Fibroblast of lung (primary cell): ENCODE results near the gene MTM1. TPM values are rescaled to one million over a fixed set of nuclear protein-coding genes. Genes with fewer than 3 reads are reported as not detected.
A peak's percentile ranks its signal among the peaks of the same experiment; 100 is the strongest.

Experiments
- DNase-seq, 2 donors: peaks; one replicate each; pipeline versions ENCODE4 v3.0.0 to v3.0.0-alpha.2; 2010; ENCODE audit warnings: low read depth in 2 of 2
- H2AFZ ChIP-seq: 2 replicates; pipeline ENCODE4 v1.5.1; 2012; ENCODE audit warnings: low read length, control low read depth, inconsistent platforms
- H3K27ac ChIP-seq: 2 replicates; pipeline ENCODE4 v1.5.1; 2011; ENCODE audit warnings: low read length, control low read depth; ENCODE audit not compliant: insufficient read depth
- H3K27me3 ChIP-seq: 2 replicates; pipeline ENCODE4 v1.5.1; 2011; ENCODE audit warnings: mild to moderate bottlenecking, low read length; ENCODE audit not compliant: control insufficient read depth, insufficient read depth
- H3K36me3 ChIP-seq: 2 replicates; pipeline ENCODE4 v1.5.1; 2011; ENCODE audit warnings: low read length; ENCODE audit not compliant: control insufficient read depth, insufficient read depth
- H3K4me1 ChIP-seq: 2 replicates; pipeline ENCODE4 v1.5.1; 2011; ENCODE audit warnings: low read length; ENCODE audit not compliant: control insufficient read depth, insufficient read depth; ENCODE audit errors: extremely low read depth
- H3K4me2 ChIP-seq: 2 replicates; pipeline ENCODE4 v1.5.1; 2011; ENCODE audit warnings: low read length, control low read depth; ENCODE audit not compliant: insufficient read depth; ENCODE audit errors: extremely low read depth
- H3K4me3 ChIP-seq, 4 experiments: fragments of 200-600 bp in 1 of 4; sonication (generic) in 1 of 4; replicated peaks in 1 of 4; 2 replicates each; pipeline ENCODE4 v1.5.1; 2011 to 2016; ENCODE audit warnings: low read length in 4 of 4, low read depth in 3 of 4, mild to moderate bottlenecking in 3 of 4, control low read depth in 2 of 4, inconsistent platforms in 1 of 4, mixed read lengths in 1 of 4; ENCODE audit not compliant: insufficient read depth in 1 of 4; ENCODE audit errors: control extremely low read depth in 1 of 4
- H3K79me2 ChIP-seq: 2 replicates; pipeline ENCODE4 v1.5.1; 2012; ENCODE audit warnings: mild to moderate bottlenecking, low read length, inconsistent platforms; ENCODE audit not compliant: control insufficient read depth, insufficient read depth
- H3K9ac ChIP-seq: 2 replicates; pipeline ENCODE4 v1.5.1; 2011; ENCODE audit warnings: mild to moderate bottlenecking, low read length, control low read depth; ENCODE audit not compliant: insufficient read depth
- H3K9me3 ChIP-seq: 2 replicates; pipeline ENCODE4 v1.5.1; 2012; ENCODE audit warnings: low read depth, low read length; ENCODE audit not compliant: control insufficient read depth, insufficient read depth
- H4K20me1 ChIP-seq: 2 replicates; pipeline ENCODE4 v1.5.1; 2011; ENCODE audit warnings: low read length; ENCODE audit not compliant: control insufficient read depth, insufficient read depth; ENCODE audit errors: extremely low read depth
- CTCF ChIP-seq, 2 donors: IDR thresholded peaks in 1 of 2; conservative IDR thresholded peaks in 1 of 2; 1 replicate in 1 of 2; 2 replicates in 1 of 2; pipeline ENCODE4 v1.5.1; 2011 to 2012; ENCODE audit warnings: low read length in 2 of 2, control low read depth in 1 of 2, inconsistent platforms in 1 of 2, low read depth in 1 of 2, mild to moderate bottlenecking in 1 of 2
- EZH2 ChIP-seq: IDR thresholded peaks from 2 replicates; pipeline ENCODE4 v1.5.1; 2012; ENCODE audit warnings: low read length, control low read depth, mild to moderate bottlenecking; ENCODE audit errors: missing control alignments
- polyA plus RNA-seq, 2 donors: library from polyadenylated mRNA; depleted of rRNA in 1 of 2; stranded (reverse) in 1 of 2; unstranded in 1 of 2; fragments of >200 nt; gene quantifications; 2 replicates each; pipeline ENCODE4 v1.2.1, GENCODE V29; 2011 to 2012; ENCODE audit warnings: missing spikeins in 1 of 2
- total RNA-seq: library from RNA; depleted of rRNA; stranded (reverse); fragments of >200 nt; gene quantifications from 2 replicates; pipeline ENCODE4 v1.2.1, GENCODE V29; 2014

MTM1 gene
- total and polyA plus RNA-seq, 2 donors (not counting 1 experiment from before 2014, with no cell fraction given) = 5.0 to 15.2 TPM

DNA sequence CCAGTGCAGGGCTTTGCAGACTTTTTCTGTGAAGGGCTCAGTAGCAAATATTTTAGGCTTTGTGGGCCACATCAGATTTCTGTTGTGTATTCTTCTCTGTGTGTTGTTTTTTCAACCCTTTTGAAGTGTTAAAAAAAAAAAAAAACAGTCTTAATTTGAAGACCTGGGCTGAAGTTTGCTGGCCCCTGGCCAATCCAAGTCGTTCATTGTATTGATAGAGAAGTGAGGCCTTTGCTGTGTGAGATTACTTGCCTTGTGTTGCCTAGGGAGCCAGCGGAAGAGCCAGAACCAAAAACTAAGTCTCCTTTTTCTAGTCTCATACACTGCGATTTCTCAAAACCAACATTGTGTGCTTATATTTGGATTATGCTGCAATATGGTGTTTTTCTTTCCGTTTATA is 46.9 kb downstream of the MTM1 start:
- Histone ChIP-seq H3K4me2 (no peak overlapping the region), H3K9ac (no peak overlapping the region), H3K4me1 (no peaks in the 10 kb centered on the region), H3K27me3 (no peaks in the 10 kb centered on the region), H3K27ac (no peak overlapping the region), H4K20me1 (no peaks in the 10 kb centered on the region), H2AFZ (no peak overlapping the region), H3K36me3 (no peaks in the 10 kb centered on the region), H3K9me3 (no peaks in the 10 kb centered on the region), H3K79me2 (no peaks in the 10 kb centered on the region), H3K4me3 (no peak overlapping the region)
- no peak for TF ChIP-seq EZH2
- no peak for TF ChIP-seq CTCF (conservative IDR thresholded peaks at IDR 0.05 in 1 of 2, IDR thresholded peaks at IDR 0.05 in 1 of 2; ENCODE audit: low read depth in 1 of 2, low read length in 2 of 2)
- no peak for DNase-seq

DNA sequence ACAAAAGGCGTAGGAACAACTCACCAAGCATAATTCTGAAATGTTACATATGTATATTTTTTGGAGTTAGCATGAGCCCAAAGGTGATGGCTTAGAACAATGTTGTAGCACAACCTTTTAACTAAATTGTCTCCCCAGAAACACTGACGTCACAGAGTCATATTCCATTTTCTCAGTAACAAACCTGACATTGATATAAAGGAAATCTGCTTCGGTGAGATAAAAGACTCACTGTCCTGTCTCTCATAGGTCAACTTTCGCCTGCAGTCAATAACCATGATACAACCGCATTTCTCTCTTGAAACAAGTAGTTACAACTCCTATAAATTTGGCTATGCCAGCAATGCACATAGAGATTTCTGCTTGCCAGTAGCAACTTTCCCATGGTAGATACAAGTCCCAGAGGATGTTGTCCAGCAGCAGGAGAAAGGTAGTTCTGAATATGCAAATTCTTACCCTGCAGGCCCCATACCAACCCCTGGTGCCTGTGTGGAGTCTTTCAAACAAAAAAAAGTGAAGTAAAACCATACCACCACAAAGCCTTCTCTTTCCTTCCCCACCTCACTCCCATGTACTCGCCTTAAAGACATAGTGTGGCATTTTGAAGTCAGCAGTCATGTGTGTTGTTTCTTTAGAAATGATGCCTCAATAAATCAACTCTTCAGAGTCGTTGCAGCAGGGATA is 47.9 kb downstream of the MTM1 start:
- H4K20me1 ChIP-seq = no peaks in the 10 kb centered on the region
- no peak overlapping the region for H3K4me3 ChIP-seq
- no peaks in the 10 kb centered on the region for H3K27me3 ChIP-seq
- no peak for DNase-seq
- H3K27ac ChIP-seq = no peak overlapping the region
- H3K4me2 ChIP-seq = no peak overlapping the region
- no peaks in the 10 kb centered on the region for H3K79me2 ChIP-seq
- TF ChIP-seq EZH2 = no peak
- TF ChIP-seq CTCF (conservative IDR thresholded peaks at IDR 0.05 in 1 of 2, IDR thresholded peaks at IDR 0.05 in 1 of 2; ENCODE audit: low read depth in 1 of 2, low read length in 2 of 2) = no peak
- H3K4me1 ChIP-seq = no peaks in the 10 kb centered on the region
- no peaks in the 10 kb centered on the region for H3K9me3 ChIP-seq
- H2AFZ ChIP-seq = no peak overlapping the region
- H3K36me3 ChIP-seq = no peaks in the 10 kb centered on the region
- H3K9ac ChIP-seq = no peak overlapping the region

- Histone ChIP-seq H3K36me3 (no peaks in the 10 kb centered on the region), H3K79me2 (no peaks in the 10 kb centered on the region), H3K9me3 (no peaks in the 10 kb centered on the region), H2AFZ (no peak overlapping the region), H3K4me3 (no peak overlapping the region), H4K20me1 (no peaks in the 10 kb centered on the region), H3K27ac (no peak overlapping the region), H3K9ac (no peak overlapping the region), H3K27me3 (no peaks in the 10 kb centered on the region), H3K4me2 (no peak overlapping the region), H3K4me1 (no peaks in the 10 kb centered on the region)
- no peak for TF ChIP-seq CTCF (conservative IDR thresholded peaks at IDR 0.05 in 1 of 2, IDR thresholded peaks at IDR 0.05 in 1 of 2; ENCODE audit: low read depth in 1 of 2, low read length in 2 of 2)
- TF ChIP-seq EZH2 = no peak
- peak in 1 of 2 donors; percentile 73 for DNase-seq
Observed at GRCh38 chrX:150616863-150617198, 48.4 kb downstream of the MTM1 start.
